Keratinocyte (primary cell): ENCODE results near the gene PCDH15. TPM values are rescaled to one million over a fixed set of nuclear protein-coding genes. Genes with fewer than 3 reads are reported as not detected.
"Not testable (repeated sequence)": the region's sequence is repeated elsewhere in the genome, so short reads cannot be mapped to it uniquely, and the experiment has no call there.

ENCODE experiments used
- DNase-seq: peaks from one replicate; pipeline ENCODE4 v3.0.0-alpha.2; 2011; ENCODE audit warnings: low read depth, missing footprints, low spot score
- FAIRE-seq: peaks from 2 replicates; lab custom pipeline; 2011; peaks lifted over from hg19 to GRCh38; lab: Jason Lieb, UNC
- H2AFZ ChIP-seq: 2 replicates; pipeline ENCODE4 v1.6.0; 2012; ENCODE audit warnings: low read length, control low read depth, inconsistent platforms; ENCODE audit not compliant: control insufficient read depth
- H3K27ac ChIP-seq: 2 replicates; pipeline ENCODE4 v1.5.1; 2011; ENCODE audit warnings: low read length; ENCODE audit not compliant: control insufficient read depth, insufficient read depth
- H3K27me3 ChIP-seq: 3 replicates; pipeline ENCODE4 v1.6.0; 2011; ENCODE audit warnings: low read length; ENCODE audit not compliant: control insufficient read depth, insufficient read depth; ENCODE audit errors: extremely low read depth
- H3K36me3 ChIP-seq, 2 experiments: 2 replicates in 1 of 2; 3 replicates in 1 of 2; pipeline ENCODE4 v1.5.1; 2011; ENCODE audit warnings: low read length in 2 of 2, mild to moderate bottlenecking in 1 of 2; ENCODE audit not compliant: control insufficient read depth in 2 of 2, insufficient read depth in 2 of 2; ENCODE audit errors: extremely low read depth in 1 of 2
- H3K4me1 ChIP-seq: 3 replicates; pipeline ENCODE4 v1.5.1; 2011; ENCODE audit warnings: low read length; ENCODE audit not compliant: control insufficient read depth, insufficient read depth; ENCODE audit errors: extremely low read depth
- H3K4me2 ChIP-seq: 3 replicates; pipeline ENCODE4 v1.6.0; 2011; ENCODE audit warnings: low read depth, low read length; ENCODE audit not compliant: control insufficient read depth, insufficient read depth; ENCODE audit errors: extremely low read depth
- H3K4me3 ChIP-seq, 3 experiments: fragments of 200-600 bp in 1 of 3; sonication (generic) in 1 of 3; 2 replicates in 2 of 3; 3 replicates in 1 of 3; pipeline ENCODE4 v1.5.1; 2011 to 2016; ENCODE audit warnings: low read length in 3 of 3, mild to moderate bottlenecking in 3 of 3, control low read depth in 2 of 3, inconsistent platforms in 1 of 3, low read depth in 1 of 3, mixed read lengths in 1 of 3, mixed run types in 1 of 3, moderate library complexity in 1 of 3; ENCODE audit not compliant: control insufficient read depth in 2 of 3, insufficient read depth in 2 of 3; ENCODE audit errors: extremely low read depth in 1 of 3
- H3K79me2 ChIP-seq: 2 replicates; pipeline ENCODE4 v1.6.0; 2012; ENCODE audit warnings: low read length; ENCODE audit not compliant: control insufficient read depth, insufficient read depth
- H3K9ac ChIP-seq: 3 replicates; pipeline ENCODE4 v1.6.0; 2011; ENCODE audit warnings: low read length; ENCODE audit not compliant: control insufficient read depth, insufficient read depth; ENCODE audit errors: extremely low read depth
- H3K9me1 ChIP-seq: 3 replicates; pipeline ENCODE4 v1.6.0; 2011; ENCODE audit warnings: low read length; ENCODE audit not compliant: control insufficient read depth, insufficient read depth; ENCODE audit errors: extremely low read depth
- H3K9me3 ChIP-seq: 2 replicates; pipeline ENCODE4 v1.5.1; 2012; ENCODE audit warnings: low read depth, low read length; ENCODE audit not compliant: control insufficient read depth
- H4K20me1 ChIP-seq: 3 replicates; pipeline ENCODE4 v1.6.0; 2011; ENCODE audit warnings: low read length; ENCODE audit not compliant: control insufficient read depth, insufficient read depth; ENCODE audit errors: extremely low read depth
- EZH2 ChIP-seq: IDR thresholded peaks from one replicate; pipeline ENCODE4 v1.6.1; 2012; ENCODE audit warnings: inconsistent platforms, mild to moderate bottlenecking, low read length, moderate library complexity
- dilution Hi-C: fragments of 300-500 bp; cut with MboI; formaldehyde crosslinking; loops from one replicate; pipeline ENCODE4 v1.7.0; 2020; ENCODE audit warnings: low sequenced_read_pairs; ENCODE audit not compliant: extremely low pct_ligation_motif_present
- polyA plus RNA-seq, 5 experiments: library from polyadenylated mRNA; depleted of rRNA in 3 of 5; stranded (reverse) in 3 of 5; stranded (forward) in 1 of 5; unstranded in 1 of 5; fragments of >200 nt; gene quantifications; 1 replicate in 1 of 5; 2 replicates in 3 of 5; 3 replicates in 1 of 5; pipeline versions ENCODE4 v1.2.1 to v1.2.3, GENCODE V29; 2011 to 2012; ENCODE audit warnings: missing spikeins in 2 of 5, low read depth in 1 of 5, low replicate concordance in 1 of 5
- TF ChIP-seq, protein P1 (sequence below), 3 experiments: IDR thresholded peaks in 1 of 3; conservative IDR thresholded peaks in 1 of 3; optimal IDR thresholded peaks in 1 of 3; 2 replicates in 2 of 3; 3 replicates in 1 of 3; pipeline versions ENCODE3 to v1.5.1; 2011; ENCODE audit warnings: low read length in 3 of 3, mild to moderate bottlenecking in 3 of 3, moderate library complexity in 2 of 3, control low read depth in 1 of 3, inconsistent platforms in 1 of 3; ENCODE audit not compliant: insufficient read depth in 2 of 3; ENCODE audit errors: extremely low read depth in 1 of 3

Gene PCDH15
- polyA plus RNA-seq, 1 donor (not counting 4 experiments of a cell fraction or from before 2014, with no cell fraction given) = not detected

DNA sequence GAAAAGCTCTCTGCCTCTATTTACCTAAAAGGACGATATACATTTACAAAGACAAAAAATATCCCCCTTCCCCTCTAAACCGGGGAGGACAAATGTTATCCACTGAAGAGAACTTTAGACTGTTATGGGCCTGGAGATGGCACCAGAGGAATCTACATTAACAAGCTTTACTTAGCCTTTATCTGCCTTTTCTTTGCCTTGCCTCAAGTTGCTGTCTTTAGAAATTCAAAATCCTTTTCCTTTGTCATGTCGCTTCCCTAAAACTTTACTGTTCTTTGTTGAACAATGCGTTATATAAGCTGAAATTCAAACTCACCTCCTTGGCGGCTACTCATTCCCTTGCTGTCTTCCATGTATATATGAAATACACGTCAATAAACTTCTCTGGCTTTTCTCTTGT lies 405.0 kb downstream of the PCDH15 start:
- no peaks in the 10 kb centered on the region for H3K36me3 ChIP-seq
- no peaks in the 10 kb centered on the region for H3K27me3 ChIP-seq
- no peak overlapping the region for H3K4me2 ChIP-seq
- DNase-seq (no peak), FAIRE-seq (no peak)
- H3K9ac ChIP-seq = no peak overlapping the region
- dilution Hi-C loops = no loop called here
- H2AFZ ChIP-seq = no peak overlapping the region
- H3K27ac ChIP-seq = no peak overlapping the region
- no peak overlapping the region for H3K4me3 ChIP-seq
- no peaks in the 10 kb centered on the region for H3K9me3 ChIP-seq
- no peaks in the 10 kb centered on the region for H3K79me2 ChIP-seq
- H3K4me1 ChIP-seq = no peaks in the 10 kb centered on the region
- no peaks in the 10 kb centered on the region for H3K9me1 ChIP-seq
- H4K20me1 ChIP-seq = no peaks in the 10 kb centered on the region
- TF ChIP-seq EZH2 = no peak
- TF ChIP-seq, protein P1, sequence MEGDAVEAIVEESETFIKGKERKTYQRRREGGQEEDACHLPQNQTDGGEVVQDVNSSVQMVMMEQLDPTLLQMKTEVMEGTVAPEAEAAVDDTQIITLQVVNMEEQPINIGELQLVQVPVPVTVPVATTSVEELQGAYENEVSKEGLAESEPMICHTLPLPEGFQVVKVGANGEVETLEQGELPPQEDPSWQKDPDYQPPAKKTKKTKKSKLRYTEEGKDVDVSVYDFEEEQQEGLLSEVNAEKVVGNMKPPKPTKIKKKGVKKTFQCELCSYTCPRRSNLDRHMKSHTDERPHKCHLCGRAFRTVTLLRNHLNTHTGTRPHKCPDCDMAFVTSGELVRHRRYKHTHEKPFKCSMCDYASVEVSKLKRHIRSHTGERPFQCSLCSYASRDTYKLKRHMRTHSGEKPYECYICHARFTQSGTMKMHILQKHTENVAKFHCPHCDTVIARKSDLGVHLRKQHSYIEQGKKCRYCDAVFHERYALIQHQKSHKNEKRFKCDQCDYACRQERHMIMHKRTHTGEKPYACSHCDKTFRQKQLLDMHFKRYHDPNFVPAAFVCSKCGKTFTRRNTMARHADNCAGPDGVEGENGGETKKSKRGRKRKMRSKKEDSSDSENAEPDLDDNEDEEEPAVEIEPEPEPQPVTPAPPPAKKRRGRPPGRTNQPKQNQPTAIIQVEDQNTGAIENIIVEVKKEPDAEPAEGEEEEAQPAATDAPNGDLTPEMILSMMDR (optimal IDR thresholded peaks at IDR 0.05 in 1 of 3, IDR thresholded peaks at IDR 0.05 in 1 of 3, conservative IDR thresholded peaks at IDR 0.05 in 1 of 3; ENCODE audit: extremely low read depth in 1 of 3, insufficient read depth in 2 of 3, low read length in 3 of 3) = no peak

DNA sequence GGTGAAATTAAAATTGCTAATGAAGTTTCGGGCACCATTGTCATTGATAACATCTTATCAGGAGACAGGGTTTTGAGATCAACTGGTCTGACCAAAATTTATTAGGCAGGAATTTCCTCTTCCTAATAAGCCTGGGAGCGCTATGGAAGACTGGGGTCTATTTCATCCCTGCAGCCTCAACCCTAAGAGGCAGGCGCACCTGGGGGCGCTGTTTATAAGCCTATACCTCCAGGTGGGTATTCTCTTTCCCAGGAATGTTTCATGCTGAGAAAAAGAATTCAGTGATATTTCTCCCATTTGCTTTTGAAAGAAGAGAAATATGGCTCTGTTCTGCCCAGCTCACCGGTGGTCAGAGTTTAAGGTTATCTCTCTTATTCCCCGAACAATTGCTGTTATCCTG lies 406.4 kb downstream of the PCDH15 start:
- H3K36me3 ChIP-seq, H3K4me2 ChIP-seq, H3K9me1 ChIP-seq, H3K27me3 ChIP-seq, H3K9me3 ChIP-seq, H2AFZ ChIP-seq, H3K4me3 ChIP-seq, FAIRE-seq, dilution Hi-C loops, H4K20me1 ChIP-seq, H3K27ac ChIP-seq, H3K79me2 ChIP-seq, H3K9ac ChIP-seq, DNase-seq, H3K4me1 ChIP-seq: not testable (repeated sequence)

DNA sequence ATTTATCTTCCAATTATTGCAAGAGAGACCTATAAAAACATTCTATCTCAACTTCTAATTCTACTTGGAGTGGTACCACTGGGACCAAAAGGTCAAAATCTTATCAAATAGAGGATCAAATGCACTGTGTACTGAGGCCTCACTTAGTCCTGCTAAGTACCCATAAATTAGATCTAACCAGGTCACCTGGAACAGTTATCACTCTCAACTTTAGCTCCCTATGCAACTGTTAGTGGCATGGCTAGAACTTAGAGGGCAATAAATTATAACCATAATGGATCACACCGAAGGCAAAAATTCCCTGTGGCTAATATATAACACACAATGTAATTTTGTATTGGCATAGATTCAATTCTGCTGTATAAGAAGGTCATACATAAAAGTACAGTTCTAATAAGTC lies 428.9 kb downstream of the PCDH15 start:
- H4K20me1 ChIP-seq = no peaks in the 10 kb centered on the region
- no peak overlapping the region for H3K4me2 ChIP-seq
- DNase-seq (no peak), FAIRE-seq (no peak)
- no peaks in the 10 kb centered on the region for H3K4me1 ChIP-seq
- no peaks in the 10 kb centered on the region for H3K36me3 ChIP-seq
- dilution Hi-C loops = no loop called here
- H2AFZ ChIP-seq = no peak overlapping the region
- no peaks in the 10 kb centered on the region for H3K27me3 ChIP-seq
- H3K27ac ChIP-seq = no peak overlapping the region
- TF ChIP-seq, protein P1 (optimal IDR thresholded peaks at IDR 0.05 in 1 of 3, IDR thresholded peaks at IDR 0.05 in 1 of 3, conservative IDR thresholded peaks at IDR 0.05 in 1 of 3; ENCODE audit: extremely low read depth in 1 of 3, insufficient read depth in 2 of 3, low read length in 3 of 3) = no peak
- no peak for TF ChIP-seq EZH2
- no peaks in the 10 kb centered on the region for H3K79me2 ChIP-seq
- no peak overlapping the region for H3K9ac ChIP-seq
- H3K4me3 ChIP-seq = no peak overlapping the region
- H3K9me3 ChIP-seq = no peaks in the 10 kb centered on the region
- no peaks in the 10 kb centered on the region for H3K9me1 ChIP-seq
